NCI-H82 treated with DMSO at 0.1 percent for 48 hours (cell line): Measurements from ENCODE around the gene FAM234B.
A peak's percentile ranks its signal among the peaks of the same experiment; 100 is the strongest.

Experiments used
- DNase-seq: peaks from one replicate; lab custom pipeline; 2025; ENCODE audit not compliant: unreplicated experiment; lab: John Stamatoyannopoulos, UW

Gene FAM234B

GRCh38 chr12:13044002-13044905 lies at the start of gene FAM234B:
Gene FAM234B (plus strand): TSS chr12:13044381. CDS start chr12:13044404, 23 bp downstream.
- DNase-seq: peak; percentile 44

GRCh38 chr12:12995088-12995487 lies 49.1 kb upstream of the FAM234B start:
- no peak for DNase-seq

GRCh38 chr12:12996209-12996608 lies 48.0 kb upstream of the FAM234B start:
- DNase-seq: no peak

GRCh38 chr12:12997156-12997555 lies 47.0 kb upstream of the FAM234B start:
- DNase-seq: no peak

GRCh38 chr12:12997734-12998133 lies 46.4 kb upstream of the FAM234B start:
- no peak for DNase-seq

- no peak for DNase-seq
These were observed 45.9 kb upstream of the FAM234B start for GRCh38 chr12:12998248-12998647.

GRCh38 chr12:12999271-12999958 lies 44.8 kb upstream of the FAM234B start:
- DNase-seq: peak; percentile 25

- peak; percentile 72 for DNase-seq
These were observed 44.1 kb upstream of the FAM234B start, which contains the start of gene HEBP1 for GRCh38 chr12:12999959-13000615. Gene HEBP1 (minus strand): TSS chr12:13000265. CDS start chr12:13000114, 151 bp downstream.

- peak; percentile 43 for DNase-seq
These were observed 43.6 kb upstream of the FAM234B start for GRCh38 chr12:13000616-13000924.

- DNase-seq: peak; percentile 26
These were observed 43.0 kb upstream of the FAM234B start for GRCh38 chr12:13000925-13001774.

GRCh38 chr12:13001775-13002040 lies 42.5 kb upstream of the FAM234B start:
- DNase-seq: no peak

GRCh38 chr12:13002301-13003097 lies 41.7 kb upstream of the FAM234B start:
- DNase-seq: no peak

- DNase-seq: no peak
These were observed 39.8 kb upstream of the FAM234B start for GRCh38 chr12:13004361-13004760.

- DNase-seq: no peak
These were observed 39.2 kb upstream of the FAM234B start for GRCh38 chr12:13004986-13005385.

- DNase-seq: no peak
These were observed 38.5 kb upstream of the FAM234B start for GRCh38 chr12:13005649-13006048.

- no peak for DNase-seq
These were observed 36.5 kb upstream of the FAM234B start for GRCh38 chr12:13007496-13008233.

GRCh38 chr12:13008741-13009380 lies 35.3 kb upstream of the FAM234B start:
- DNase-seq: no peak

GRCh38 chr12:13011098-13011497 lies 33.1 kb upstream of the FAM234B start:
- DNase-seq: no peak

- no peak for DNase-seq
These were observed 21.3 kb upstream of the FAM234B start for GRCh38 chr12:13022851-13023271.
